NOMO-1 (cell line): ENCODE measurements around the gene SFTPB.
A peak's percentile ranks its signal among the peaks of the same experiment; 100 is the strongest.
"Not testable (repeated sequence)": the region's sequence is repeated elsewhere in the genome, so short reads cannot be mapped to it uniquely, and the experiment has no call there.

ENCODE experiments used
- DNase-seq, 2 experiments: peaks; one replicate each; lab custom pipeline; 2025; ENCODE audit not compliant: unreplicated experiment in 2 of 2; lab: John Stamatoyannopoulos, UW

The SFTPB gene

GRCh38 chr2:85619617-85620016 lies 48.4 kb downstream of the SFTPB start:
- no peak for DNase-seq

GRCh38 chr2:85617723-85618122 lies 50.3 kb downstream of the SFTPB start:
- DNase-seq, result not testable (repeated sequence)

- no peak for DNase-seq
Measured at GRCh38 chr2:85615413-85615728, 52.6 kb downstream of the SFTPB start.

- DNase-seq, result not testable (repeated sequence)
Measured at GRCh38 chr2:85614757-85615156, 53.2 kb downstream of the SFTPB start.

- DNase-seq, result no peak
Measured at GRCh38 chr2:85613717-85614515, 54.1 kb downstream of the SFTPB start.

- DNase-seq, result peak; percentile 81 to 92
Measured at GRCh38 chr2:85611705-85612587, 56.1 kb downstream of the SFTPB start, which contains the start of gene C2orf68. C2orf68 (minus strand) TSS chr2:85612066; CDS start chr2:85611984, 82 bp downstream.

- DNase-seq, result no peak
Measured at GRCh38 chr2:85611217-85611704, 56.7 kb downstream of the SFTPB start.
